GM12878 (cell line): ENCODE results near the gene AP5Z1. TPM values are rescaled to one million over a fixed set of nuclear protein-coding genes. Genes with fewer than 3 reads are reported as not detected.

Experiments
- ATAC-seq: fragments of 200-7000 bp; cut with Tn5 transposase; 3 replicates; pipeline ENCODE4 v1.9.1; 2020; ENCODE audit warnings: mild to moderate bottlenecking, moderate library complexity
- BruUV-seq: library from RNA; stranded (reverse); fragments of 400-500 nt; replicated peaks from 2 replicates; lab custom pipeline; 2021; lab: Mats Ljungman, UMichigan
- CTCF ChIA-PET: fragments of 300-600 bp; sonication (Branson Sonifier 250); formaldehyde crosslinking; extraction: SDS; loops from one replicate; lab custom pipeline; 2021; ENCODE audit warnings: inconsistent platforms; lab: Yijun Ruan, JAX
- POLR2A ChIA-PET: fragments of 350-600 bp; formaldehyde crosslinking; extraction: SDS; loops from one replicate; lab custom pipeline; 2021; ENCODE audit warnings: inconsistent platforms; lab: Charles Lee
- RAD21 ChIA-PET: fragments of 300-600 bp; sonication (Branson Sonifier 250); formaldehyde crosslinking; loops from one replicate; lab custom pipeline; 2023; ENCODE audit warnings: antibody characterized with exemption; ENCODE audit not compliant: unreplicated experiment; lab: Charles Lee
- SMC1A ChIA-PET: fragments of 300-600 bp; sonication (Branson Sonifier 250); formaldehyde crosslinking; loops from one replicate; lab custom pipeline; 2023; ENCODE audit not compliant: unreplicated experiment, uncharacterized antibody; lab: Charles Lee
- DNase-seq: peaks from one replicate; pipeline ENCODE4 v3.0.0-alpha.2; 2011; ENCODE audit warnings: low read depth, low spot score
- FAIRE-seq: peaks from 3 replicates; lab custom pipeline; 2011; peaks lifted over from hg19 to GRCh38; lab: Jason Lieb, UNC
- H2AFZ ChIP-seq: 2 replicates; pipeline ENCODE4 v1.6.0; 2011; ENCODE audit warnings: low read depth, low read length, control low read depth; ENCODE audit not compliant: control insufficient read depth
- H3K27ac ChIP-seq: 2 replicates; pipeline ENCODE4 v1.5.1; 2011; ENCODE audit warnings: control low read depth; ENCODE audit not compliant: control insufficient read depth, insufficient read depth
- H3K27me3 ChIP-seq, 2 experiments: replicated peaks in 1 of 2; 2 replicates each; pipeline versions ENCODE4 v1.6.0 to v1.6.1; 2011; ENCODE audit warnings: low read length in 1 of 2; ENCODE audit not compliant: control insufficient read depth in 2 of 2, insufficient read depth in 2 of 2
- H3K36me3 ChIP-seq, 2 experiments: 2 replicates each; pipeline ENCODE4 v1.5.1; 2011; ENCODE audit warnings: low read length in 1 of 2; ENCODE audit not compliant: control insufficient read depth in 2 of 2, insufficient read depth in 2 of 2
- H3K4me1 ChIP-seq: 2 replicates; pipeline ENCODE4 v1.6.1; 2011; ENCODE audit warnings: mild to moderate bottlenecking, low read length, moderate library complexity, mixed read lengths; ENCODE audit not compliant: control insufficient read depth, insufficient read depth
- H3K4me2 ChIP-seq: 2 replicates; pipeline ENCODE4 v1.6.0; 2011; ENCODE audit warnings: control low read depth; ENCODE audit not compliant: control insufficient read depth, insufficient read depth
- H3K4me3 ChIP-seq: fragments of 200-600 bp; sonication (generic); 2 replicates; pipeline ENCODE4 v1.5.1; 2016
- H3K79me2 ChIP-seq: 2 replicates; pipeline ENCODE4 v1.6.0; 2011; ENCODE audit warnings: low read length; ENCODE audit not compliant: control insufficient read depth, insufficient read depth
- H3K9ac ChIP-seq: 2 replicates; pipeline ENCODE4 v1.8.0; 2011; ENCODE audit warnings: low read length, control low read depth, mixed read lengths; ENCODE audit not compliant: control insufficient read depth, insufficient read depth
- H3K9me3 ChIP-seq: replicated peaks from 3 replicates; pipeline ENCODE4 v1.5.1; 2011; ENCODE audit warnings: mild to moderate bottlenecking, low read length; ENCODE audit not compliant: control insufficient read depth, insufficient read depth
- H4K20me1 ChIP-seq: 2 replicates; pipeline ENCODE4 v1.6.0; 2011; ENCODE audit not compliant: control insufficient read depth, insufficient read depth
- BMI1 ChIP-seq: fragments of 450-650 bp; IDR thresholded peaks from 2 replicates; pipeline ENCODE4 v1.6.1; 2016; ENCODE audit warnings: mild to moderate bottlenecking, moderate library complexity, borderline replicate concordance
- BRCA1 ChIP-seq: IDR thresholded peaks from 2 replicates; pipeline ENCODE4 v1.6.1; 2011; ENCODE audit warnings: low read depth, low read length, improper control_type of control experiment
- CHD2 ChIP-seq: IDR thresholded peaks from 2 replicates; pipeline ENCODE4 v1.6.1; 2011; ENCODE audit warnings: low read depth, low read length, improper control_type of control experiment, borderline replicate concordance
- FOXM1 ChIP-seq: IDR thresholded peaks from 2 replicates; pipeline ENCODE4 v1.6.1; 2012; ENCODE audit warnings: low read depth, mild to moderate bottlenecking, inconsistent platforms, low read length, moderate library complexity
- MTA3 ChIP-seq: IDR thresholded peaks from 2 replicates; pipeline ENCODE4 v1.6.1; 2012; ENCODE audit warnings: low read length, inconsistent platforms, borderline replicate concordance
- MYC ChIP-seq: IDR thresholded peaks from 2 replicates; pipeline ENCODE4 v1.6.1; 2011; ENCODE audit warnings: mild to moderate bottlenecking, low read length, moderate library complexity, inconsistent platforms; ENCODE audit not compliant: insufficient read depth, insufficient replicate concordance, insufficient read length, severe bottlenecking
- NFYA ChIP-seq: IDR thresholded peaks from 2 replicates; pipeline ENCODE4 v1.6.1; 2011; ENCODE audit warnings: low read depth, mild to moderate bottlenecking, low read length, improper control_type of control experiment, borderline replicate concordance
- POLR2AphosphoS5 ChIP-seq: IDR thresholded peaks from 2 replicates; pipeline ENCODE4 v1.6.1; 2011; ENCODE audit warnings: mild to moderate bottlenecking, low read length, inconsistent platforms
- PRDM15 ChIP-seq: fragments of 450-650 bp; formaldehyde crosslinking; IDR thresholded peaks from 2 replicates; pipeline ENCODE4 v1.4.0; 2020; ENCODE audit warnings: mild to moderate bottlenecking, moderate library complexity
- RELA ChIP-seq: fragments of 450-650 bp; IDR thresholded peaks from 2 replicates; pipeline ENCODE4 v1.8.0; 2014; ENCODE audit warnings: borderline replicate concordance; ENCODE audit not compliant: partially characterized antibody
- RUNX3 ChIP-seq: IDR thresholded peaks from 2 replicates; pipeline ENCODE4 v1.6.1; 2012; ENCODE audit warnings: low read length, inconsistent platforms
- SMAD1 ChIP-seq: fragments of 450-650 bp; IDR thresholded peaks from 2 replicates; pipeline ENCODE4 v1.6.1; 2018; ENCODE audit warnings: mild to moderate bottlenecking, low read depth; ENCODE audit not compliant: partially characterized antibody
- SMAD5 ChIP-seq: IDR thresholded peaks from 2 replicates; pipeline ENCODE4 v1.6.1; 2016; ENCODE audit warnings: antibody characterized with exemption, low read depth
- SMC3 ChIP-seq: IDR thresholded peaks from 2 replicates; pipeline ENCODE4 v1.6.1; 2011; ENCODE audit warnings: low read length, improper control_type of control experiment, borderline replicate concordance
- TBL1XR1 ChIP-seq: IDR thresholded peaks from 2 replicates; pipeline ENCODE4 v1.6.1; 2012; ENCODE audit warnings: low read depth, low read length, improper control_type of control experiment
- ZSCAN29 ChIP-seq: fragments of 450-650 bp; IDR thresholded peaks from 2 replicates; pipeline ENCODE4 v1.6.1; 2017; ENCODE audit warnings: mild to moderate bottlenecking, moderate library complexity
- ZZZ3 ChIP-seq: IDR thresholded peaks from 2 replicates; pipeline ENCODE4 v1.6.1; 2011; ENCODE audit warnings: low read depth; ENCODE audit not compliant: control insufficient read depth, insufficient read length
- WGBS: methylation state at CpG from one replicate; pipeline ENCODE4 v1.1.6; 2016; ENCODE audit warnings: low lambda C conversion rate; ENCODE audit not compliant: insufficient replicate concordance, insufficient coverage; ENCODE audit errors: missing lambda C conversion rate; 5-methylcytosine and 5-hydroxymethylcytosine counted together
- in situ Hi-C: fragments of 300-500 bp; cut with MboI; formaldehyde crosslinking; loops from 9 replicates; pipeline ENCODE4 v1.14.3; 2018; ENCODE audit warnings: mixed read lengths
- intact Hi-C: fragments of 100-400 bp; cut with micrococcal nuclease; formaldehyde crosslinking; loops from one replicate; pipeline ENCODE4 v1.14.2; 2022; ENCODE audit not compliant: unreplicated experiment
- polyA plus RNA-seq, 11 experiments: library from polyadenylated mRNA; depleted of rRNA in 4 of 11; unstranded in 6 of 11; stranded (reverse) in 5 of 11; fragments of >200 nt; fragmentation: Nextera tagmentation in 4 of 11; fragmentation: Illumina TruSeq in 1 of 11; extraction: Ambion mirVana in 4 of 11; extraction: Trizol in 1 of 11; gene quantifications; 1 replicate in 1 of 11; 2 replicates in 10 of 11; pipeline versions ENCODE4 v1.2.1 to v1.2.3, GENCODE V29; 2011 to 2016; ENCODE audit warnings: inconsistent platforms in 2 of 11, missing spikeins in 2 of 11, low read depth in 1 of 11
- total RNA-seq, 4 experiments: library from RNA; depleted of rRNA in 3 of 4; stranded (reverse); fragments of >200 nt in 3 of 4; fragmentation: Illumina TruSeq in 1 of 4; extraction: Trizol in 1 of 4; gene quantifications; 2 replicates each; pipeline versions ENCODE4 v1.2.1 to v1.2.3, GENCODE V29; 2013 to 2021

The AP5Z1 gene
- total and polyA plus RNA-seq, 10 of the 15 experiments (the other 5 are each of a cell fraction or from before 2014, with no cell fraction given), result 0.37 to 43.4 (median 19.4) TPM

DNA sequence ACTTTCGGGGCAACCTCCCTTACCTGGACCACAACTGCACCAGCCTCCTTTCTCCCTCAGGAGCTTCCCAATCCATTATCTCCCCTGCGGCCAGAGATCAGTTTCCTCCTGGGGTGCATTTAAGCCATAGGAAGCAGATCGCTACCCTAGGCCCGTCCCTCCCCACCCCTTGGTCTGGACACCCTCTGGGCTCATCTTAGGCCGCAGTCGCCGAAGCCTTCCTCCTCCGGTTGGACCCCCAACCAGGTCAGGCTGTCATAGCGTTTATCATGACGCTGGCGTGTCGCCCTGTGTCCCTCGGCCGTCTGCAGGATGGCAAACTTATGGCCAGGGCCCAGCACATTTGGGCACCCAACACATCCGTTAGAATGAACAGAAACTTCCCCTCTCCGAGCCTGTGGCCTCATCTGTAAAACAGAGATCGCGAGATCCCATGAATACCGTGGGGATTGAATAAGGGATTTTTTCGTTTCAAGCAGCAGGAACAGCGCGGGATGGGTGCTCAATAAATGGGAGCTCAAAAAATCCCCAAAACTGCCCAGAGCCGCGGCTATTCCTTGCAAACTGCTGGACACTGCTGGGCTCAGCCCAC lies 669 bp upstream of the AP5Z1 start:
- POLR2A ChIA-PET, result interaction anchor here (0.6 to 1.5 kb wide), 6 partner anchors 30 to 457 kb away, joined by 3 to 6 read pairs (median 4); partner anchors contain the start of gene RBAK
- peak overlapping the region; percentile 96 for H3K4me3 ChIP-seq
- no peaks in the 10 kb centered on the region; the same call in 1 of the 2 replicates for H4K20me1 ChIP-seq
- peak overlapping the region; percentile 96 for H3K27ac ChIP-seq
- DNase-seq (no peak), FAIRE-seq (no peak), ATAC-seq (peak; percentile 57)
- intact Hi-C loops (loop anchor here (1.0 kb wide), 1 partner anchor 28 kb away; no protein-coding TSS in a partner anchor), in situ Hi-C loops (no loop called here)
- H3K4me2 ChIP-seq, result peak overlapping the region; percentile 98
- peaks cover 10% of the 10 kb centered on the region for H3K4me1 ChIP-seq
- H3K9ac ChIP-seq, result peak overlapping the region; percentile 98
- TF ChIP-seq RELA (no peak), RUNX3 (0 out of 2 replicates have a peak, but pooled peaks have one; percentile 16), POLR2AphosphoS5 (peak; percentile 14; the same call in 1 of the 2 replicates), SMAD1 (no peak), BMI1 (no peak), MYC (no peak), NFYA (no peak), PRDM15 (CRISPR knock-in tag) (no peak), SMC3 (no peak), BRCA1 (peak; percentile 60; the same call in 1 of the 2 replicates), ZZZ3 (no peak), TBL1XR1 (no peak), ZSCAN29 (no peak), MTA3 (peak; percentile 40; the same call in 1 of the 2 replicates), CHD2 (peak; percentile 89), SMAD5 (peak; percentile 29; the same call in 1 of the 2 replicates), FOXM1 (no peak)
- no peaks in the 10 kb centered on the region for H3K27me3 ChIP-seq
- H3K36me3 ChIP-seq, result no peaks in the 10 kb centered on the region
- RAD21 ChIA-PET, result interaction anchor here (0.9 to 1.5 kb wide), 3 partner anchors 29 to 198 kb away, joined by 3 to 5 read pairs (median 5); no protein-coding TSS in a partner anchor
- BruUV-seq, result TSS peak; percentile 99
- peaks cover 37% of the 10 kb centered on the region for H3K79me2 ChIP-seq
- no peaks in the 10 kb centered on the region for H3K9me3 ChIP-seq
- 17% methylated on average over 23 of the region's 24 CpGs for WGBS
- CTCF ChIA-PET, result interaction anchor here (0.7 to 1.7 kb wide), 6 partner anchors 8 to 133 kb away, joined by 3 to 7 read pairs (median 3); no protein-coding TSS in a partner anchor
- SMC1A ChIA-PET, result interaction anchor here (1.3 to 2.0 kb wide), 4 partner anchors 29 to 61 kb away, joined by 4 to 7 read pairs (median 5); no protein-coding TSS in a partner anchor
- peak overlapping the region; percentile 89 for H2AFZ ChIP-seq
